ENCODE data around the gene GBF1. TPM values are rescaled to one million over a fixed set of nuclear protein-coding genes. Genes with fewer than 3 reads are reported as not detected.
A peak's percentile ranks its signal among the peaks of the same experiment; 100 is the strongest.

Gene GBF1
- total RNA-seq, 1 experiment from 2014 or later = 23.7 TPM

GRCh38 chr10:102405108-102405571, 159.8 kb downstream of the GBF1 start:
- H2BK5ac ChIP-seq (ENCODE audit: insufficient read length, low read length) = no peak overlapping the region
- no peak overlapping the region for H3K56ac ChIP-seq (ENCODE audit: insufficient read length, low read depth, low read length)
- H3K14ac ChIP-seq (ENCODE audit: insufficient read depth, low read length) = no peak overlapping the region
- H4K8ac ChIP-seq (replicated peaks; ENCODE audit: insufficient read length, low read depth, low read length) = no peak overlapping the region
- H2BK12ac ChIP-seq (ENCODE audit: insufficient read length, low read depth, low read length) = no peak overlapping the region
- no peak for DNase-seq
- no peak overlapping the region for H2AK5ac ChIP-seq (ENCODE audit: insufficient read length, low read length)
- Mint-ChIP-seq H3K27me3 (ENCODE audit: low read depth) (peaks cover 56% of the 10 kb centered on the region), H3K9me3 (peaks cover 0 to 4% of the 10 kb centered on the region in 2 experiments; a peak in 1 of 5 replicates), H3K36me3 (ENCODE audit: insufficient read depth in 1 of 3, low read depth in 3 of 3) (peaks cover 3 to 16% (median 9%) of the 10 kb centered on the region in 3 experiments; a peak in 5 of 7 replicates), H3K4me3 (no peak overlapping the region), H3K4me1 (peaks cover 11 to 14% of the 10 kb centered on the region in 2 experiments), H3K27ac (0 out of 7 replicates have a peak overlapping the region, but pooled peaks of 1 of the 3 experiments have one; percentile 27)
- no peak overlapping the region for H2BK120ac ChIP-seq (ENCODE audit: low read depth, low read length, poor library complexity, severe bottlenecking)
- H3K9ac ChIP-seq (ENCODE audit: extremely low read depth, insufficient read length, low read length) = no peak overlapping the region
- H3K18ac ChIP-seq (ENCODE audit: insufficient read length, low read depth, low read length) = no peak overlapping the region
- no peak overlapping the region for H2AFZ ChIP-seq (ENCODE audit: low read length)
- H3K23me2 ChIP-seq (ENCODE audit: insufficient read length, low read depth, low read length, poor library complexity, severe bottlenecking) = no peaks in the 10 kb centered on the region
- WGBS (ENCODE audit: extremely low coverage, insufficient read length, low lambda C conversion rate) = no CpG with 5 or more reads among the region's 19 CpGs
- TF ChIP-seq, protein P1, sequence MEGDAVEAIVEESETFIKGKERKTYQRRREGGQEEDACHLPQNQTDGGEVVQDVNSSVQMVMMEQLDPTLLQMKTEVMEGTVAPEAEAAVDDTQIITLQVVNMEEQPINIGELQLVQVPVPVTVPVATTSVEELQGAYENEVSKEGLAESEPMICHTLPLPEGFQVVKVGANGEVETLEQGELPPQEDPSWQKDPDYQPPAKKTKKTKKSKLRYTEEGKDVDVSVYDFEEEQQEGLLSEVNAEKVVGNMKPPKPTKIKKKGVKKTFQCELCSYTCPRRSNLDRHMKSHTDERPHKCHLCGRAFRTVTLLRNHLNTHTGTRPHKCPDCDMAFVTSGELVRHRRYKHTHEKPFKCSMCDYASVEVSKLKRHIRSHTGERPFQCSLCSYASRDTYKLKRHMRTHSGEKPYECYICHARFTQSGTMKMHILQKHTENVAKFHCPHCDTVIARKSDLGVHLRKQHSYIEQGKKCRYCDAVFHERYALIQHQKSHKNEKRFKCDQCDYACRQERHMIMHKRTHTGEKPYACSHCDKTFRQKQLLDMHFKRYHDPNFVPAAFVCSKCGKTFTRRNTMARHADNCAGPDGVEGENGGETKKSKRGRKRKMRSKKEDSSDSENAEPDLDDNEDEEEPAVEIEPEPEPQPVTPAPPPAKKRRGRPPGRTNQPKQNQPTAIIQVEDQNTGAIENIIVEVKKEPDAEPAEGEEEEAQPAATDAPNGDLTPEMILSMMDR (conservative IDR thresholded peaks at IDR 0.05) = no peak
- no peak overlapping the region for H3K23ac ChIP-seq (ENCODE audit: insufficient read length, low read depth, low read length)
- H2BK15ac ChIP-seq (ENCODE audit: low read depth, low read length) = no peak overlapping the region
- no peak overlapping the region for H3K27ac ChIP-seq (ENCODE audit: insufficient read length, low read depth, low read length)
- H3K4me2 ChIP-seq (ENCODE audit: insufficient read depth, insufficient read length, low read length) = no peak overlapping the region
- H3K4ac ChIP-seq (ENCODE audit: low read depth, low read length) = no peak overlapping the region
- H4K20me1 ChIP-seq (ENCODE audit: control insufficient read depth, insufficient read depth, insufficient read length) = peaks cover 2% of the 10 kb centered on the region
- H3K27me3 ChIP-seq (ENCODE audit: insufficient read depth, low read length) = peaks cover 21% of the 10 kb centered on the region; the same call in 1 of the 2 replicates
- H3K9me3 ChIP-seq (ENCODE audit: control insufficient read depth, low read depth, low read length) = no peaks in the 10 kb centered on the region
- no peak overlapping the region for H4K91ac ChIP-seq (ENCODE audit: insufficient read length, low read depth, low read length)
- no peak overlapping the region for H2BK20ac ChIP-seq (ENCODE audit: low read depth, low read length, poor library complexity, severe bottlenecking)
- no peaks in the 10 kb centered on the region for H3K79me1 ChIP-seq (ENCODE audit: insufficient read depth, low read depth, low read length, poor library complexity, severe bottlenecking)
- no peaks in the 10 kb centered on the region for H3K79me2 ChIP-seq (ENCODE audit: insufficient read depth, low read length)
- H4K5ac ChIP-seq (ENCODE audit: insufficient read length, low read depth, low read length) = no peak overlapping the region
- no peaks in the 10 kb centered on the region for H3K4me1 ChIP-seq (ENCODE audit: insufficient read depth, low read length)
- H3T11ph ChIP-seq (ENCODE audit: low read length) = no peak overlapping the region
